IPS-20b (cell line): ENCODE results near the gene ARID1B.

ENCODE experiments used
- H3K27ac ChIP-seq: one replicate; pipeline ENCODE4 v1.5.1; 2013; ENCODE audit warnings: low read length
- H3K27me3 ChIP-seq: 2 replicates; pipeline ENCODE4 v1.6.1; 2013; ENCODE audit warnings: mild to moderate bottlenecking, low read length, inconsistent platforms; ENCODE audit not compliant: insufficient read depth
- H3K36me3 ChIP-seq: 2 replicates; pipeline ENCODE4 v1.6.1; 2013; ENCODE audit warnings: low read depth, mild to moderate bottlenecking, inconsistent platforms, low read length, moderate library complexity; ENCODE audit not compliant: insufficient read depth
- H3K4me1 ChIP-seq: 2 replicates; pipeline ENCODE4 v1.6.1; 2013; ENCODE audit warnings: mild to moderate bottlenecking, control low read depth, inconsistent platforms, low read length, moderate library complexity; ENCODE audit not compliant: insufficient read depth
- H3K4me3 ChIP-seq: 2 replicates; pipeline ENCODE4 v1.5.1; 2013; ENCODE audit warnings: mild to moderate bottlenecking, low read length, inconsistent platforms
- H3K9ac ChIP-seq: 2 replicates; pipeline ENCODE4 v1.6.1; 2013; ENCODE audit warnings: low read depth, mild to moderate bottlenecking, inconsistent platforms, low read length, moderate library complexity
- H3K9me3 ChIP-seq: 2 replicates; pipeline ENCODE4 v1.6.1; 2013; ENCODE audit warnings: mild to moderate bottlenecking, low read depth, low read length, inconsistent platforms; ENCODE audit not compliant: insufficient read depth

The ARID1B gene

DNA sequence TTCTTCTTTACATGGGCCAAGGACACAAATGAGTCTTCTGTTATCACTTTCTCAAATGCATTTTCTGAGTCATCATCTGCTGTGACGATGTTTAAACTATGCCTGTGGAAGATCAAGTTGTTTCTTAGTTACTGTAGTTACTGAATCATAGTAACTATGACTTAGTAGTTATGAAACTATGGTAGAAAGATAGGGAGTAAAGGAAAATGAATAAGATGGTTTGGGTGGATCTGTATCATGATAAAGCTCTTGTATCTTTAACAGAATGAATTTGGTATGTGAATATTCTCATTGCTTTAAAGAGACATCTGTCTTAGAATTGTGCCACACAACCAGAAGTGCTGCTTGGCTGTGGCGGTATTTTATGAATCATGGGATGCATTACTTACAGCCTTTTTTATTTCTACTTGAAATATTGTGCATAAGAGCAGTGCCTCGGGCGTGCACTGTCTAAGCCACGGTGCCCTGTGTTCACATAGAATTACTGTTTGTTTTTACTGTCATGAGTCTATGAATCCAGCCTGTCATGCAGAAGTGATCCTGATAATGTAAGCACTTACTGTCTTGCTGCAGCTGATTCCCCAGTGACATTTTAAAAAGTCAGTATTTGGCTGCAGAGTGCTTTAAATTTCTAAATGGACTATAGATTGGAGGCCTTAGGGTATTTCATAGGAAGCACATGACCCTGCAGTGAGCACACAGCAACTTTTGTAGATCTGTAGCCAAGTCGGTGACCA, 330.9 kb downstream of the ARID1B start:
- Histone ChIP-seq H3K9me3 (no peaks in the 10 kb centered on the region), H3K4me3 (no peak overlapping the region), H3K36me3 (peaks cover 13% of the 10 kb centered on the region), H3K4me1 (no peaks in the 10 kb centered on the region), H3K9ac (no peak overlapping the region), H3K27me3 (no peaks in the 10 kb centered on the region), H3K27ac (no peak overlapping the region)

DNA sequence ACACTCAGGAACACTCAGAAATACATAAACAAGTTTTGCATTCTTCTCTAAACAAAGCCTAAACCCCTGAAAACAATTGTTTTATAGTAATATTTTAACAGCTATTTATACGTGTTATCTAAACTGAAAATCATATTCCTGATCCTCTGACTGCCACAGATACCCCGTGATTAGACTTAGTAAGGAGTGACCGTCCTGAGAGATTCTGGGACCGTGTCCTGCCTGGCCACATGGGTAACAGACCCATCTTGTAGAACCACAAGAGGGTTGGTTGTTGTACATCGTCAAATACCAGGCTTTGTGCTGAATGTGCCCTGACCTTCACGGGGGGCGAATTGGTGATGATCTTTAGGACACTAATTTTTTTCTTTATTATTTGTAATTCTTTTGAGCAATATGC, 331.7 kb downstream of the ARID1B start:
- H3K4me1 ChIP-seq, result no peaks in the 10 kb centered on the region
- H3K9ac ChIP-seq, result no peak overlapping the region
- H3K36me3 ChIP-seq, result peaks cover 21% of the 10 kb centered on the region
- no peak overlapping the region for H3K27ac ChIP-seq
- no peak overlapping the region for H3K4me3 ChIP-seq
- H3K9me3 ChIP-seq, result no peaks in the 10 kb centered on the region
- no peaks in the 10 kb centered on the region for H3K27me3 ChIP-seq

DNA sequence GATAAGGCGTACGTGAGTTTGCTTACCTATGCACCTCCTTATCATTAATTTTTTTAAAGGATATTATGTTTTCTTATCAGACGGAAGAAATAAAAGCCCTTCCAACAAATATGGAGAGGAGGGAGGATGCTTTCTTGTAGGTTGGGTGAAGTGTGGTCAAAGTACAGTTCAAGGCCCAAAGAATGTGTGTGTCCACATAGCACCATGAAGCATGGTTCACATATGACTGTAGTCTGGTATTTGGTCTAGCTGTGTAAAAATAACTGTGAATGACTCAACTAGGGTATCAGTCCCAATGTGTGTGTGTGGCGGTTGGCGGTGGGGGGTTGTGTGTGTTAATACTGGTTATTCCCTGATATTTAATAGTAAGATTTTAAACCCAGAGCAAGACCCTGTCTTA, 333.4 kb downstream of the ARID1B start:
- Histone ChIP-seq H3K36me3 (peaks cover 24% of the 10 kb centered on the region), H3K9me3 (no peaks in the 10 kb centered on the region), H3K27ac (no peak overlapping the region), H3K4me3 (no peak overlapping the region), H3K27me3 (no peaks in the 10 kb centered on the region), H3K4me1 (no peaks in the 10 kb centered on the region), H3K9ac (no peak overlapping the region)

DNA sequence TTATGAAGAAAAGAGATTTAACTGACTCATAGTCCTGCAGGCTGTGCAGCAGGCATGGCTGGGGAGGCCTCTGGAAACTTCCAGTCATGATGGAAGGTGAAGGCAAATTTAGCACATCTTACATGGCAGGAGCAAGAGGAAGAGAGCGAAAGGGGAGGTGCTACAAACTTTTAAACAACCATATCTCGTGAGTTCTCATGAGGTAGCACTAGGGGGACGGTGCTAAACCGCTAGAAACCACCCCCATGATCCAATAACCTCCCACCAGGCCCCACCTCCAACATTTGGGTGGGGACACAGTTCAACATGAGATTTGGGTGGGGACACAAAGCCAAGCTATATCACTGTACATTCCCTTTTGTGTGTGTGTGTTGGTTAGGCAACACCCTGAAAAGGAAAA, 336.2 kb downstream of the ARID1B start:
- H3K27ac ChIP-seq, result no peak overlapping the region
- no peaks in the 10 kb centered on the region for H3K9me3 ChIP-seq
- no peak overlapping the region for H3K9ac ChIP-seq
- no peaks in the 10 kb centered on the region for H3K27me3 ChIP-seq
- H3K4me1 ChIP-seq, result no peaks in the 10 kb centered on the region
- H3K4me3 ChIP-seq, result no peak overlapping the region
- peaks cover 27% of the 10 kb centered on the region for H3K36me3 ChIP-seq

GRCh38 chr6:157116426-157116825, 339.2 kb downstream of the ARID1B start:
- peaks cover 20% of the 10 kb centered on the region for H3K36me3 ChIP-seq
- no peak overlapping the region for H3K9ac ChIP-seq
- no peak overlapping the region for H3K4me3 ChIP-seq
- no peaks in the 10 kb centered on the region for H3K9me3 ChIP-seq
- no peaks in the 10 kb centered on the region for H3K27me3 ChIP-seq
- no peaks in the 10 kb centered on the region for H3K4me1 ChIP-seq
- H3K27ac ChIP-seq, result no peak overlapping the region

GRCh38 chr6:157117431-157118095, 340.4 kb downstream of the ARID1B start:
- no peak overlapping the region for H3K27ac ChIP-seq
- no peak overlapping the region for H3K4me3 ChIP-seq
- H3K27me3 ChIP-seq, result no peaks in the 10 kb centered on the region
- H3K36me3 ChIP-seq, result peaks cover 14% of the 10 kb centered on the region
- H3K9me3 ChIP-seq, result no peaks in the 10 kb centered on the region
- H3K4me1 ChIP-seq, result no peaks in the 10 kb centered on the region
- H3K9ac ChIP-seq, result no peak overlapping the region

DNA sequence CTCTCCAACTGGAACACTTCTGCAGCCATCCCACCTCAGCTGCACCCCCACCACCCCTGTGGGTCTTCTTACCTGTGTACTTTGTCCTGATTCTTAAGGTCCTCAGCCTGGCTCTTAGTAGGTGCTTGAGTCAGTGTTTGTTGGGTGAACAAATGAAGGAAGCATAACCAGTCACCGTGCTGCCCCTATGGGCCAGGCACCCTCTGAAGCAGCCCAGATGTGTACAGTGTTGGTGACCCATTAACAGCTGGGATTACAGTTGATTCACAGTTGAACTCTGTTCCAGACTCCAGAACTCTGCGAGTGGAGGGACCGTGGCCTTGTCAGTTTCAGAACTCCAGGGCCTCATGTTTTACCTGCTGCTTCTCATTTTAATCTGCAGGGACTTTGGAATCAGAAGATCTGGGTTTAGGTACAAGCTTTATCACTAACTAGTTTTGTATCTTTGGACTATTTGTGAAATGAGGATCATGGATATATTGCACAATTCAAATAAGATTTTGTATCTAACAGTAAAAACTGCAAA, 342.4 kb downstream of the ARID1B start:
- no peak overlapping the region for H3K4me3 ChIP-seq
- no peak overlapping the region for H3K9ac ChIP-seq
- no peak overlapping the region for H3K27ac ChIP-seq
- no peaks in the 10 kb centered on the region for H3K9me3 ChIP-seq
- H3K4me1 ChIP-seq, result no peaks in the 10 kb centered on the region
- no peaks in the 10 kb centered on the region for H3K27me3 ChIP-seq
- H3K36me3 ChIP-seq, result peaks cover 6% of the 10 kb centered on the region; the same call in 1 of the 2 replicates

DNA sequence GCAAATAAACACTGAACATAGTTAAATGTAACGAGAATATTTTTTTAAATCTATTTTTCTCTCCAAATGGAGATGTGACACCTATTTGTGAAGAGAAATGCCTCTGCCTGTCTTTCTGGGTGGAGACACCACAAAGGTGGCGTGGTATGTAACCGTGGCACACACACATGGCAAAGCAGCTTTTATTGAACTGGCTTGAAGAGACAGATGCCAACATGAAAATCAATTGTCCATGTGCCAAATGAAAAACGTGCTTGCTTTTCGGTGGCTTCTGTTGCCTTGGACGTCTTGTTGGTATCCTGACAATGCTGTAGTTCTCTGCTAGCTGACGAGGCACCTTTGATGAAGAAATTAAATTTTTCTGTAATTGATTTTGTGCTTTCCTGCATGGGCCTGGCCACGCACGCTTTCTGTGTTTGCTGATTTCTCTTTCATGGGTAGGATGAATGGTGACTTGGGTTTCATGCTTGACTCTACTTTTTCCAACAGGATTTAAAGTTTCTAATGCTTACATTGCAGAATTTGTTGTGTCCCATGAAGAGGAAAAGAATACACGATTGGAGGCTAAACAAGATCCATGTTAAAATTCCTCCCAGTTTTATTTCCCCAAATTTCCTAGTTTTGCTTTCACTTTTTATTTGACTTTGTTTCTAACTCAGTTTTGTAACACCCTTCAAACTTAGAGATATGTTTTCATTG, 343.5 kb downstream of the ARID1B start:
- Histone ChIP-seq H3K9me3 (no peaks in the 10 kb centered on the region), H3K9ac (no peak overlapping the region), H3K4me3 (no peak overlapping the region), H3K27me3 (no peaks in the 10 kb centered on the region), H3K4me1 (no peaks in the 10 kb centered on the region), H3K27ac (no peak overlapping the region), H3K36me3 (0 out of 2 replicates have a peak, but pooled peaks cover 3% of the 10 kb centered on the region)

- Histone ChIP-seq H3K27ac (no peak overlapping the region), H3K27me3 (no peaks in the 10 kb centered on the region), H3K4me3 (no peak overlapping the region), H3K9ac (no peak overlapping the region), H3K36me3 (no peaks in the 10 kb centered on the region), H3K9me3 (no peaks in the 10 kb centered on the region), H3K4me1 (no peaks in the 10 kb centered on the region)
Measured at GRCh38 chr6:157121897-157122296, 344.7 kb downstream of the ARID1B start.

- Histone ChIP-seq H3K4me3 (no peak overlapping the region), H3K9ac (no peak overlapping the region), H3K27me3 (no peaks in the 10 kb centered on the region), H3K4me1 (no peaks in the 10 kb centered on the region), H3K9me3 (no peaks in the 10 kb centered on the region), H3K36me3 (no peaks in the 10 kb centered on the region), H3K27ac (no peak overlapping the region)
Measured at GRCh38 chr6:157123234-157123633, 346.1 kb downstream of the ARID1B start.

DNA sequence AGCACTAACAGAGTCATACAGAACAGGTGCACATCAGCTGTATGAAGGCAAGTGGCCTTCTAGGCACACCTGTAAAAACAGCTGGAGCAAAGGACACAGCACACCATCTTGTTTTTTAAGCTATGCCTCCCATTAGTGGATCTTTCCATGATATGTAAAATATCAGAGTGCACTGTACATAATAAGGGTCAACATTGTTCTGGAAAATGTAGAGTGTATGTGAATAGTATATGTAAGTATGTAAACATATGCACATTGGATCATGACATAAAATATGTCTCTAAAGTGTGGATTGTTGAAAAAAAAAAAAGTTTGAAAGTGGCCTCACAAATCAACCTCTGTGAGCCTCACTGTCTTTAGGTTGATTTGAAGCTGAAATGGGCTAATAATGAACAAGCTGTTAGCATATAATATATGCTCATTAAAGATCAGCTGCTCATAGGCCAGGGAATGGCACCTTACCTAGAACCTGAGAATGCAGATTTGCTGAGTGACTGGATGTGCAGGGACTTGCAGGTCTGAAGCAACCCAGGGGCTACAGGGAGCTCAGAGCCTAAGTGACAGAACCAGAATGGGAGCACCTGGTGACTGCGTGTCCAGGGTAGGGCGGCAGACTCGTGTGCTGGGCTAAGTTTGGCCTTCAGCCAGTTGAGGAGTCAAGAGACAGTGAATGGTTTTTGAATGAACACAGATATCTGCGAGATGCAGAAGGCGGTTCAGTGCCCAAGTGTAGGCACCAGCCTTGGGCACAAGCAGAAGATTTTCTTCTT, 347.5 kb downstream of the ARID1B start:
- no peaks in the 10 kb centered on the region for H3K27me3 ChIP-seq
- no peaks in the 10 kb centered on the region for H3K9me3 ChIP-seq
- H3K9ac ChIP-seq, result no peak overlapping the region
- no peak overlapping the region for H3K4me3 ChIP-seq
- H3K4me1 ChIP-seq, result no peaks in the 10 kb centered on the region
- no peaks in the 10 kb centered on the region for H3K36me3 ChIP-seq
- no peak overlapping the region for H3K27ac ChIP-seq
